ENCODE measurements around the gene CDH2. TPM values are rescaled to one million over a fixed set of nuclear protein-coding genes. Genes with fewer than 3 reads are reported as not detected.

CDH2 gene
- total RNA-seq, 1 experiment from 2014 or later = 6.4 TPM

DNA sequence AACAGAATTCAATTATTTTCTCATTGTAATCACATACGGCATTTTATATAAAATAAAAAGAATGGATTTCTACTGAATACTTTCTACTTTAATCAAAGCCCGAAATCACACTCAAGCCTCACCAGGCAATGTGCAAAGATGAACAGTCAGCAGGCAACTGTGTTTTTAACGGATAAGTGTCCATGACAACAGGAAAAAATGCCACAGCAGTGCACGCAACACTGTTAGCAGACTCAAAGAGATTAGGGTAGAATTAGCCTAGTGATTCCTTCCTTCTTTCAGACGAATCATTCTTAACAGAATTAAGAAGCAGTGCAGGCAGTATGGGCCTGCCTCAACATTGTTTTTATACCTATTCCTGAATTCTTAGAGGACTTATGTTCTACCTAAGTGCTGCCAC lies 135.6 kb downstream of the CDH2 start:
- Histone ChIP-seq H3K9me3 (ENCODE audit: insufficient read depth, low read depth) (no peaks in the 10 kb centered on the region), H3K9me2 (ENCODE audit: insufficient read depth) (no peaks in the 10 kb centered on the region), H3F3A (ENCODE audit: insufficient read depth, low read depth) (no peaks in the 10 kb centered on the region), H3K79me2 (ENCODE audit: low read depth) (no peaks in the 10 kb centered on the region), H2AFZ (no peak overlapping the region), H3K4me1 (replicated peaks; ENCODE audit: insufficient read depth) (no peaks in the 10 kb centered on the region), H4K20me1 (ENCODE audit: insufficient read depth) (no peaks in the 10 kb centered on the region), H3K36me3 (ENCODE audit: low read depth) (no peaks in the 10 kb centered on the region), H3K27me3 (ENCODE audit: insufficient read depth, low read depth) (no peaks in the 10 kb centered on the region), H3K4me3 (no peak overlapping the region), H3K4me2 (no peak overlapping the region), H3K27ac (no peak overlapping the region)
- no peak for DNase-seq
- TF ChIP-seq, protein P1, sequence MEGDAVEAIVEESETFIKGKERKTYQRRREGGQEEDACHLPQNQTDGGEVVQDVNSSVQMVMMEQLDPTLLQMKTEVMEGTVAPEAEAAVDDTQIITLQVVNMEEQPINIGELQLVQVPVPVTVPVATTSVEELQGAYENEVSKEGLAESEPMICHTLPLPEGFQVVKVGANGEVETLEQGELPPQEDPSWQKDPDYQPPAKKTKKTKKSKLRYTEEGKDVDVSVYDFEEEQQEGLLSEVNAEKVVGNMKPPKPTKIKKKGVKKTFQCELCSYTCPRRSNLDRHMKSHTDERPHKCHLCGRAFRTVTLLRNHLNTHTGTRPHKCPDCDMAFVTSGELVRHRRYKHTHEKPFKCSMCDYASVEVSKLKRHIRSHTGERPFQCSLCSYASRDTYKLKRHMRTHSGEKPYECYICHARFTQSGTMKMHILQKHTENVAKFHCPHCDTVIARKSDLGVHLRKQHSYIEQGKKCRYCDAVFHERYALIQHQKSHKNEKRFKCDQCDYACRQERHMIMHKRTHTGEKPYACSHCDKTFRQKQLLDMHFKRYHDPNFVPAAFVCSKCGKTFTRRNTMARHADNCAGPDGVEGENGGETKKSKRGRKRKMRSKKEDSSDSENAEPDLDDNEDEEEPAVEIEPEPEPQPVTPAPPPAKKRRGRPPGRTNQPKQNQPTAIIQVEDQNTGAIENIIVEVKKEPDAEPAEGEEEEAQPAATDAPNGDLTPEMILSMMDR (conservative IDR thresholded peaks at IDR 0.05) = no peak
- TF ChIP-seq EZH2 (IDR thresholded peaks at IDR 0.05; ENCODE audit: low read depth) = no peak
- no TSS peak for BruUV-seq (replicated peaks)
- CTCF ChIA-PET = no interaction called here
- POLR2A ChIA-PET (ENCODE audit: unreplicated experiment) = no interaction called here
- intact Hi-C loops (cut with micrococcal nuclease; ENCODE audit: unreplicated experiment) = no loop called here

DNA sequence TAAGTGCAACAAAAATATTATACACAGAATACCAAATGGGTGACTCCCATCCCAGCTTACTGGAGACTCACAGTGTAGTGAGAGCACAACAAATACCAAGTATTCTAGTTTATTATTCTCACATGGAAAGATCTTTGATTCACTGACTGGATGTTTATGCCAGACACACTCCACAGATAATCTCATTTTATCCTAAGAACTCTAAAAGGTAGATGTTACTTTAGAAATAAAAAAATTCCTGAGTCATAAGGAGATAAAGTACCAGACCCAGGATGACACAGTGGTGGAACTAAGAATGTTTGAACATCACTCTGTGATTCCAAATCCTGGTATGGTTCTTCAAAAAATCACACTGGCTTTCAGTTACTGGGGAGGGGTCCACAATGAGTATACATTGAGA lies 136.2 kb downstream of the CDH2 start:
- H4K20me1 ChIP-seq (ENCODE audit: insufficient read depth) = no peaks in the 10 kb centered on the region
- no peaks in the 10 kb centered on the region for H3K79me2 ChIP-seq (ENCODE audit: low read depth)
- no peaks in the 10 kb centered on the region for H3K36me3 ChIP-seq (ENCODE audit: low read depth)
- H3K4me3 ChIP-seq = no peak overlapping the region
- BruUV-seq (replicated peaks) = no TSS peak
- no peak overlapping the region for H3K27ac ChIP-seq
- no peak for DNase-seq
- H3F3A ChIP-seq (ENCODE audit: insufficient read depth, low read depth) = no peaks in the 10 kb centered on the region
- H3K4me1 ChIP-seq (replicated peaks; ENCODE audit: insufficient read depth) = no peaks in the 10 kb centered on the region
- intact Hi-C loops (cut with micrococcal nuclease; ENCODE audit: unreplicated experiment) = no loop called here
- H2AFZ ChIP-seq = no peak overlapping the region
- no peak overlapping the region for H3K4me2 ChIP-seq
- H3K9me2 ChIP-seq (ENCODE audit: insufficient read depth) = no peaks in the 10 kb centered on the region
- no peak for TF ChIP-seq EZH2 (IDR thresholded peaks at IDR 0.05; ENCODE audit: low read depth)
- TF ChIP-seq, protein P1 (conservative IDR thresholded peaks at IDR 0.05) = no peak
- H3K9me3 ChIP-seq (ENCODE audit: insufficient read depth, low read depth) = no peaks in the 10 kb centered on the region
- no peaks in the 10 kb centered on the region for H3K27me3 ChIP-seq (ENCODE audit: insufficient read depth, low read depth)
- POLR2A ChIA-PET (ENCODE audit: unreplicated experiment) = no interaction called here
- CTCF ChIA-PET = no interaction called here

DNA sequence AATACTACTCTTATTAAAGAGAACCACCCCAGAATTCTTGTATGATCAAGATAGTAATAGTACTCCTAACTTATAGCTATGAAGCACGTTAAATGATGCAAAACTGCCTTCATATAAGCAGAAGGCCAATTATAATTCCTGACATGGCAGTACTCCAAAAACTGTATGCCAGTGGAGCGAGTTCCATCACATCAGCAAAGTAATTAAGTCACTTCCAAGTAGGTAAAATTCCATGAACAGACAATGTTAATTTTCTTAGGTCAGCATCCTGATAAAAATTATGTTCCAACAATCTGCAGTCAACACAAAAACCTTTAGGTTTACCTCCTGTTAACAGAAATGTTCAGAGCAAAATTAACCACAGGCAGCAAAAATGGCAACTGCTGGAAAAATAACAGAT lies 136.7 kb downstream of the CDH2 start:
- TF ChIP-seq, protein P1 (conservative IDR thresholded peaks at IDR 0.05) = no peak
- no peak for TF ChIP-seq EZH2 (IDR thresholded peaks at IDR 0.05; ENCODE audit: low read depth)
- ChIA-PET POLR2A (ENCODE audit: unreplicated experiment) (no interaction called here), CTCF (no interaction called here)
- no TSS peak for BruUV-seq (replicated peaks)
- no peak overlapping the region for H3K4me3 ChIP-seq
- intact Hi-C loops (cut with micrococcal nuclease; ENCODE audit: unreplicated experiment) = no loop called here
- H3K27ac ChIP-seq = no peak overlapping the region
- no peak overlapping the region for H3K4me2 ChIP-seq
- DNase-seq = no peak
- no peaks in the 10 kb centered on the region for H3F3A ChIP-seq (ENCODE audit: insufficient read depth, low read depth)
- no peaks in the 10 kb centered on the region for H3K79me2 ChIP-seq (ENCODE audit: low read depth)
- H2AFZ ChIP-seq = no peak overlapping the region
- H3K9me3 ChIP-seq (ENCODE audit: insufficient read depth, low read depth) = no peaks in the 10 kb centered on the region
- H3K36me3 ChIP-seq (ENCODE audit: low read depth) = no peaks in the 10 kb centered on the region
- H3K27me3 ChIP-seq (ENCODE audit: insufficient read depth, low read depth) = no peaks in the 10 kb centered on the region
- H3K9me2 ChIP-seq (ENCODE audit: insufficient read depth) = no peaks in the 10 kb centered on the region
- no peaks in the 10 kb centered on the region for H4K20me1 ChIP-seq (ENCODE audit: insufficient read depth)
- H3K4me1 ChIP-seq (replicated peaks; ENCODE audit: insufficient read depth) = no peaks in the 10 kb centered on the region
